ENCODE results near the gene LYRM1. TPM values are rescaled to one million over a fixed set of nuclear protein-coding genes. Genes with fewer than 3 reads are reported as not detected.
"Not testable (repeated sequence)": the region's sequence is repeated elsewhere in the genome, so short reads cannot be mapped to it uniquely, and the experiment has no call there.

The LYRM1 gene
- polyA plus RNA-seq, 1 donor from 2014 or later, result 33.5 TPM

GRCh38 chr16:20925751-20926150, 25.2 kb downstream of the LYRM1 start:
- Mint-ChIP-seq H3K27ac (no peak overlapping the region), H3K27me3 (no peaks in the 10 kb centered on the region), H3K36me3 (peaks cover 10% of the 10 kb centered on the region), H3K4me3 (no peak overlapping the region), H3K9me3 (no peaks in the 10 kb centered on the region), H3K4me1 (peaks cover 0 to 5% (median 3%) of the 10 kb centered on the region in 3 donors)

GRCh38 chr16:20928774-20929411, 28.3 kb downstream of the LYRM1 start:
- Mint-ChIP-seq H3K27me3 (no peaks in the 10 kb centered on the region), H3K4me1 (no peaks in the 10 kb centered on the region), H3K4me3 (no peak overlapping the region), H3K36me3 (peaks cover 8% of the 10 kb centered on the region), H3K27ac (no peak overlapping the region), H3K9me3 (no peaks in the 10 kb centered on the region)

GRCh38 chr16:20929676-20930364, 29.2 kb downstream of the LYRM1 start:
- not testable (repeated sequence) for H3K9me3 Mint-ChIP-seq, H3K4me1 Mint-ChIP-seq, H3K36me3 Mint-ChIP-seq, H3K27me3 Mint-ChIP-seq, H3K4me3 Mint-ChIP-seq, H3K27ac Mint-ChIP-seq

GRCh38 chr16:20930365-20930690, 29.8 kb downstream of the LYRM1 start:
- Mint-ChIP-seq H3K36me3 (peaks cover 8% of the 10 kb centered on the region), H3K27me3 (no peaks in the 10 kb centered on the region), H3K4me3 (no peak overlapping the region), H3K27ac (no peak overlapping the region), H3K9me3 (no peaks in the 10 kb centered on the region), H3K4me1 (no peaks in the 10 kb centered on the region)

GRCh38 chr16:20931066-20931600, 30.6 kb downstream of the LYRM1 start:
- H3K27ac Mint-ChIP-seq, result no peak overlapping the region
- no peaks in the 10 kb centered on the region for H3K9me3 Mint-ChIP-seq
- H3K4me1 Mint-ChIP-seq, result no peaks in the 10 kb centered on the region
- peaks cover 4% of the 10 kb centered on the region for H3K36me3 Mint-ChIP-seq
- H3K27me3 Mint-ChIP-seq, result no peaks in the 10 kb centered on the region
- no peak overlapping the region for H3K4me3 Mint-ChIP-seq

- H3K9me3 Mint-ChIP-seq, result no peaks in the 10 kb centered on the region
- H3K4me3 Mint-ChIP-seq, result no peak overlapping the region
- H3K4me1 Mint-ChIP-seq, result peaks cover 0 to 1% (median 0%) of the 10 kb centered on the region in 3 donors
- H3K36me3 Mint-ChIP-seq, result peaks cover 3% of the 10 kb centered on the region
- H3K27me3 Mint-ChIP-seq, result no peaks in the 10 kb centered on the region
- no peak overlapping the region for H3K27ac Mint-ChIP-seq
Measured at GRCh38 chr16:20933589-20933988, 33.0 kb downstream of the LYRM1 start.

GRCh38 chr16:20937736-20938135, 37.2 kb downstream of the LYRM1 start:
- no peaks in the 10 kb centered on the region for H3K9me3 Mint-ChIP-seq
- H3K27ac Mint-ChIP-seq, result no peak overlapping the region
- H3K36me3 Mint-ChIP-seq, result peaks cover 1% of the 10 kb centered on the region
- peaks cover 0 to 4% (median 4%) of the 10 kb centered on the region in 3 donors for H3K4me1 Mint-ChIP-seq
- H3K27me3 Mint-ChIP-seq, result no peaks in the 10 kb centered on the region
- H3K4me3 Mint-ChIP-seq, result no peak overlapping the region

GRCh38 chr16:20938426-20938825, 37.9 kb downstream of the LYRM1 start:
- Mint-ChIP-seq H3K36me3 (peaks cover 1% of the 10 kb centered on the region), H3K4me3 (no peak overlapping the region), H3K4me1 (peaks cover 0 to 6% (median 4%) of the 10 kb centered on the region in 3 donors), H3K9me3 (no peaks in the 10 kb centered on the region), H3K27me3 (no peaks in the 10 kb centered on the region), H3K27ac (peak overlapping the region in 1 of 3 donors; percentile 59)

- Mint-ChIP-seq H3K27me3 (no peaks in the 10 kb centered on the region), H3K27ac (no peak overlapping the region), H3K36me3 (peaks cover 1% of the 10 kb centered on the region), H3K4me1 (peaks cover 0 to 7% (median 4%) of the 10 kb centered on the region in 3 donors), H3K4me3 (peak overlapping the region in 1 of 4 donors; percentile 15), H3K9me3 (no peaks in the 10 kb centered on the region)
Measured at GRCh38 chr16:20939611-20940010, 39.0 kb downstream of the LYRM1 start.

GRCh38 chr16:20940871-20941635, 40.5 kb downstream of the LYRM1 start:
- no peaks in the 10 kb centered on the region for H3K9me3 Mint-ChIP-seq
- no peaks in the 10 kb centered on the region for H3K27me3 Mint-ChIP-seq
- no peak overlapping the region for H3K4me3 Mint-ChIP-seq
- peaks cover 1% of the 10 kb centered on the region for H3K36me3 Mint-ChIP-seq
- peak overlapping the region in 1 of 3 donors; percentile 50 for H3K27ac Mint-ChIP-seq
- H3K4me1 Mint-ChIP-seq, result peaks cover 0 to 8% (median 4%) of the 10 kb centered on the region in 3 donors

- Mint-ChIP-seq H3K27ac (no peak overlapping the region), H3K4me3 (no peak overlapping the region), H3K4me1 (peaks cover 0 to 8% (median 4%) of the 10 kb centered on the region in 3 donors), H3K27me3 (no peaks in the 10 kb centered on the region), H3K9me3 (no peaks in the 10 kb centered on the region), H3K36me3 (peaks cover 1% of the 10 kb centered on the region)
Measured at GRCh38 chr16:20941636-20941926, 41.0 kb downstream of the LYRM1 start.

- Mint-ChIP-seq H3K27me3 (no peaks in the 10 kb centered on the region), H3K36me3 (peaks cover 1% of the 10 kb centered on the region), H3K27ac (no peak overlapping the region), H3K4me1 (peaks cover 0 to 8% (median 4%) of the 10 kb centered on the region in 3 donors), H3K9me3 (no peaks in the 10 kb centered on the region), H3K4me3 (no peak overlapping the region)
Measured at GRCh38 chr16:20942256-20942655, 41.7 kb downstream of the LYRM1 start.

GRCh38 chr16:20944861-20945574, 44.4 kb downstream of the LYRM1 start:
- peaks cover 0 to 8% (median 3%) of the 10 kb centered on the region in 3 donors for H3K4me1 Mint-ChIP-seq
- H3K27ac Mint-ChIP-seq, result no peak overlapping the region
- H3K36me3 Mint-ChIP-seq, result no peaks in the 10 kb centered on the region
- no peaks in the 10 kb centered on the region for H3K9me3 Mint-ChIP-seq
- no peaks in the 10 kb centered on the region for H3K27me3 Mint-ChIP-seq
- no peak overlapping the region for H3K4me3 Mint-ChIP-seq

- H3K36me3 Mint-ChIP-seq, H3K27me3 Mint-ChIP-seq, H3K9me3 Mint-ChIP-seq, H3K4me1 Mint-ChIP-seq, H3K4me3 Mint-ChIP-seq: not testable (repeated sequence)
- H3K27ac Mint-ChIP-seq, result peak overlapping the region in 1 of 3 donors; percentile 68
Measured at GRCh38 chr16:20945575-20945875, 45.0 kb downstream of the LYRM1 start.

- peak overlapping the region in 1 of 3 donors; percentile 68 for H3K27ac Mint-ChIP-seq
- no peaks in the 10 kb centered on the region for H3K36me3 Mint-ChIP-seq
- no peak overlapping the region for H3K4me3 Mint-ChIP-seq
- H3K4me1 Mint-ChIP-seq, result peaks cover 0 to 7% (median 3%) of the 10 kb centered on the region in 3 donors
- H3K9me3 Mint-ChIP-seq, result no peaks in the 10 kb centered on the region
- no peaks in the 10 kb centered on the region for H3K27me3 Mint-ChIP-seq
Measured at GRCh38 chr16:20946015-20946629, 45.6 kb downstream of the LYRM1 start.
